Neural cell (in vitro differentiated cells): ENCODE measurements around the gene HMGN2. TPM values are rescaled to one million over a fixed set of nuclear protein-coding genes. Genes with fewer than 3 reads are reported as not detected.

ENCODE experiments used
- H2AFZ ChIP-seq: fragments of 200-600, 300-800 bp; sonication (generic), shearing (Covaris generic); 2 replicates; pipeline ENCODE4 v1.6.0; 2014; ENCODE audit warnings: low read depth, mild to moderate bottlenecking, antibody characterized with exemption, low read length, moderate library complexity
- H3F3A ChIP-seq: fragments of 200-600 bp; shearing (Covaris generic); 2 replicates; pipeline ENCODE4 v1.6.1; 2016; ENCODE audit warnings: mild to moderate bottlenecking, moderate library complexity, mixed read lengths, antibody characterized with exemption, low read length; ENCODE audit not compliant: insufficient read depth, poor library complexity, severe bottlenecking
- H3K27ac ChIP-seq: fragments of 200-600, 300-800 bp; sonication (generic), shearing (Covaris generic); 2 replicates; pipeline ENCODE4 v1.5.1; 2014; ENCODE audit warnings: mild to moderate bottlenecking, low read length, moderate library complexity
- H3K27me3 ChIP-seq: fragments of 300-800, 200-600 bp; sonication (generic), shearing (Covaris generic); 2 replicates; pipeline ENCODE4 v1.6.0; 2014; ENCODE audit warnings: mild to moderate bottlenecking, low read depth, low read length, moderate library complexity; ENCODE audit not compliant: insufficient read depth
- H3K36me3 ChIP-seq: fragments of 300-800, 200-600 bp; sonication (generic), shearing (Covaris generic); 2 replicates; pipeline ENCODE4 v1.5.1; 2014; ENCODE audit warnings: mild to moderate bottlenecking, antibody characterized with exemption, low read length, moderate library complexity; ENCODE audit not compliant: insufficient read depth
- H3K4me2 ChIP-seq: fragments of 300-800, 200-600 bp; sonication (generic), shearing (Covaris generic); 2 replicates; pipeline ENCODE4 v1.6.0; 2014; ENCODE audit warnings: mild to moderate bottlenecking, low read length
- H3K4me3 ChIP-seq: fragments of 300-800, 200-600 bp; sonication (generic), shearing (Covaris generic); 2 replicates; pipeline ENCODE4 v1.5.1; 2014; ENCODE audit warnings: mild to moderate bottlenecking, low read length, moderate library complexity
- H3K79me2 ChIP-seq: fragments of 200-600 bp; shearing (Covaris generic); replicated peaks from 2 replicates; pipeline ENCODE4 v1.6.0; 2014; ENCODE audit warnings: mild to moderate bottlenecking, low read length, moderate library complexity; ENCODE audit not compliant: insufficient read depth
- H3K9ac ChIP-seq: fragments of 300-800, 200-600 bp; sonication (generic), shearing (Covaris generic); 2 replicates; pipeline ENCODE4 v1.6.1; 2016; ENCODE audit warnings: mild to moderate bottlenecking, low read length, mixed read lengths
- H3K9me2 ChIP-seq: fragments of 200-600 bp; shearing (Covaris generic); 2 replicates; pipeline ENCODE4 v1.6.1; 2016; ENCODE audit warnings: mild to moderate bottlenecking, low read length, mixed read lengths; ENCODE audit not compliant: insufficient read depth
- H3K9me3 ChIP-seq: fragments of 200-600, 300-800 bp; sonication (generic), shearing (Covaris generic); 2 replicates; pipeline ENCODE4 v1.6.1; 2016; ENCODE audit warnings: mild to moderate bottlenecking, mixed run types, low read length, moderate library complexity, mixed read lengths
- H4K20me1 ChIP-seq: fragments of 200-600 bp; shearing (Covaris generic); 2 replicates; pipeline ENCODE4 v1.6.1; 2016; ENCODE audit warnings: mild to moderate bottlenecking, mixed run types; ENCODE audit not compliant: insufficient read depth
- CTCF ChIP-seq: fragments of 450-650 bp; IDR thresholded peaks from 2 replicates; pipeline ENCODE4 v1.5.1; 2014; ENCODE audit warnings: antibody characterized with exemption, mild to moderate bottlenecking, moderate library complexity; ENCODE audit not compliant: poor library complexity, severe bottlenecking
- EP300 ChIP-seq: fragments of 450-650 bp; conservative IDR thresholded peaks from 2 replicates; pipeline ENCODE4 v1.6.1; 2014; ENCODE audit warnings: antibody characterized with exemption, mild to moderate bottlenecking, moderate library complexity; ENCODE audit not compliant: poor library complexity, severe bottlenecking
- EZH2 ChIP-seq: fragments of 200-600, 300-800 bp; shearing (Covaris generic), sonication (generic); IDR thresholded peaks from 2 replicates; pipeline ENCODE4 v1.6.1; 2014; ENCODE audit warnings: antibody characterized with exemption, low read length, borderline replicate concordance, mild to moderate bottlenecking; ENCODE audit not compliant: insufficient read depth, poor library complexity, severe bottlenecking
- MXI1 ChIP-seq: fragments of 450-650 bp; conservative IDR thresholded peaks from 2 replicates; pipeline ENCODE4 v1.6.1; 2014; ENCODE audit warnings: antibody characterized with exemption, mild to moderate bottlenecking; ENCODE audit not compliant: poor library complexity, severe bottlenecking
- POLR2AphosphoS5 ChIP-seq: IDR thresholded peaks from 2 replicates; pipeline ENCODE4 v1.6.1; 2012
- RAD21 ChIP-seq: fragments of 450-650 bp; conservative IDR thresholded peaks from 2 replicates; pipeline ENCODE4 v1.6.1; 2014; ENCODE audit warnings: antibody characterized with exemption, mild to moderate bottlenecking, moderate library complexity
- REST ChIP-seq: IDR thresholded peaks from 2 replicates; pipeline ENCODE4 v1.6.1; 2012; ENCODE audit warnings: borderline replicate concordance
- SMC3 ChIP-seq: fragments of 450-650 bp; conservative IDR thresholded peaks from 2 replicates; pipeline ENCODE4 v1.6.1; 2014; ENCODE audit warnings: antibody characterized with exemption, mild to moderate bottlenecking, moderate library complexity; ENCODE audit not compliant: poor library complexity
- TAF1 ChIP-seq: IDR thresholded peaks from 2 replicates; pipeline ENCODE4 v1.6.1; 2012; ENCODE audit warnings: low read depth
- polyA plus RNA-seq: library from polyadenylated mRNA; depleted of rRNA; stranded (reverse); fragments of >200 nt; gene quantifications from 2 replicates; pipeline ENCODE4 v1.2.3, GENCODE V29; 2014

Gene HMGN2
- polyA plus RNA-seq, 1 donor from 2014 or later = 615 TPM

- H3K4me3 ChIP-seq = peak overlapping the region; percentile 78
- H3K4me2 ChIP-seq = no peak overlapping the region
- H3K36me3 ChIP-seq = no peaks in the 10 kb centered on the region
- no peak overlapping the region for H2AFZ ChIP-seq
- TF ChIP-seq MXI1 = no peak
- no peak for TF ChIP-seq SMC3
- no peak for TF ChIP-seq POLR2AphosphoS5
- no peak for TF ChIP-seq REST
- no peak for TF ChIP-seq RAD21
- no peak for TF ChIP-seq EZH2
- TF ChIP-seq EP300 = no peak
- TF ChIP-seq CTCF = no peak
- no peak for TF ChIP-seq TAF1
- no peak overlapping the region for H3K27ac ChIP-seq
- H3K9ac ChIP-seq = no peak overlapping the region
- H3K27me3 ChIP-seq = no peaks in the 10 kb centered on the region
- no peaks in the 10 kb centered on the region for H3K9me2 ChIP-seq
- peaks cover 8% of the 10 kb centered on the region for H3K79me2 ChIP-seq
- no peaks in the 10 kb centered on the region for H3K9me3 ChIP-seq
- no peaks in the 10 kb centered on the region for H4K20me1 ChIP-seq
- peaks cover 6% of the 10 kb centered on the region for H3F3A ChIP-seq
Measured at GRCh38 chr1:26434161-26434752, 38.0 kb upstream of the HMGN2 start.

DNA sequence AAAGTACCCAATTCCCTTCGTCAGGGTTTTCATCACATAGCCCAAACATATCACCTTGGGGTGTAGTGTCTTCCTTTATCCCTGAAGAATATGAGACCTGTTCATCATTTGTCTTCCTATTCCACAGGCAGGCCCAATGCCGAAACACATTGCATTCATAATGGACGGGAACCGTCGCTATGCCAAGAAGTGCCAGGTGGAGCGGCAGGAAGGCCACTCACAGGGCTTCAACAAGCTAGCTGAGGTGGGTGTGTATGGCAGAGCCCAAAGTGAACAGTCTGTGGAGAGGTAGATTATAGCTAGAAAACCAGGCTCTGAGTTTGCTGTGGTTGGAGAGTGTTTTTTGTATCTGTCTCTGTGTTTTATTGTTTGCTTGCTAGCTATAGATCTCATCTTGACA is 34.2 kb upstream of the HMGN2 start:
- H3K27me3 ChIP-seq = no peaks in the 10 kb centered on the region
- no peak overlapping the region for H3K9ac ChIP-seq
- no peak overlapping the region for H3K4me2 ChIP-seq
- TF ChIP-seq EZH2 (no peak), MXI1 (no peak), RAD21 (no peak), TAF1 (no peak), SMC3 (no peak), CTCF (no peak), POLR2AphosphoS5 (no peak), REST (no peak), EP300 (no peak)
- no peak overlapping the region for H3K4me3 ChIP-seq
- no peak overlapping the region for H3K27ac ChIP-seq
- no peaks in the 10 kb centered on the region for H3K36me3 ChIP-seq
- H3F3A ChIP-seq = no peaks in the 10 kb centered on the region
- H3K9me2 ChIP-seq = no peaks in the 10 kb centered on the region
- H4K20me1 ChIP-seq = no peaks in the 10 kb centered on the region
- H3K79me2 ChIP-seq = peaks cover 4% of the 10 kb centered on the region
- no peaks in the 10 kb centered on the region for H3K9me3 ChIP-seq
- no peak overlapping the region for H2AFZ ChIP-seq
